ENCODE data around the gene RAB3GAP1. TPM values are rescaled to one million over a fixed set of nuclear protein-coding genes. Genes with fewer than 3 reads are reported as not detected.
"Not testable (repeated sequence)": the region's sequence is repeated elsewhere in the genome, so short reads cannot be mapped to it uniquely, and the experiment has no call there.

RAB3GAP1 gene
- polyA plus RNA-seq, 4 donors, result 15.1 to 42.9 (median 17.0) TPM

DNA sequence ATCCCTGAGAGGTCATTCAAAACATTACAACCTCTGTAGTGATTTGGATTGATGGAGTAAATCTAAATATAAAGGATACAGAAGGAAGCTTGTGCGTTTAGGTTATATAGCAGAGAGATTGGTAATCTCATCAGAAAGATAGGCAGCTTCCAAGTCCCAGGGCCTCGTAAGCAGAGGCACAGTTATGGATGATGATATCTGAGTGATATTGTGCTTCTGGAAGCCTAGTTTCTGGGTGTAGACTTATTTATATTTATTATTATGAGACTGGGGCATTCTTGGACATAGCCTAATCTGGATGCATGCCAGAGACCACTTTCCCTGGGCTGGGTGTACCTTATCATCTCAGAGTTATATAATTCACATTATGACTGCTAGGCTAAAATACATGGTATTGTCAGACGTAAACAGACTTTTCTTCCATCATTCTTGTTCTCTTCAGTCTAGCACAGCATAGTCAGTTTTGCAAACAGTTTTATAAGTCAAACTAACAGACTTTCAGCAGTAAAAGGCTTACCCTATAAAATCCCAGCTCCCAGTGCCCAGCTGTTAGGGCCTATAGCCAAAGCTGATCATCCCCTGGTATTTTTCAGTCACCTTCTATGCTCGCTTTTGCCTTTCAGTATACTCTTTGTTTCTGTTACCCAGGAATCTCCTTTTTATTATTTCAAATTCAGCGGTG, 47.9 kb downstream of the RAB3GAP1 start:
- WGBS, 3 donors, result 62 to 75% (median 74%) methylated on average over 5 of the region's 5 CpGs
- no peak for FAIRE-seq
- Histone ChIP-seq H3K36me3 (ENCODE audit: control insufficient read depth in 3 of 3, insufficient read depth in 2 of 3, low read depth in 1 of 3, low read length in 3 of 3) (peaks cover 0 to 6% (median 2%) of the 10 kb centered on the region in 3 donors), H3K9me3 (ENCODE audit: control insufficient read depth in 2 of 2, insufficient read depth in 1 of 2, low read depth in 1 of 2, low read length in 1 of 2) (peaks cover 0 to 11% of the 10 kb centered on the region in 2 donors), H3K27ac (ENCODE audit: low read depth in 1 of 3, low read length in 2 of 3) (no peak overlapping the region), H3K4me3 (ENCODE audit: low read depth in 1 of 3, low read length in 3 of 3) (no peak overlapping the region), H3K4me1 (ENCODE audit: control insufficient read depth in 3 of 3, insufficient read depth in 2 of 3, low read depth in 1 of 3, low read length in 2 of 3) (no peaks in the 10 kb centered on the region), H3K27me3 (ENCODE audit: control insufficient read depth in 3 of 3, insufficient read depth in 3 of 3, low read length in 3 of 3) (no peaks in the 10 kb centered on the region)
- no peak for DNase-seq

DNA sequence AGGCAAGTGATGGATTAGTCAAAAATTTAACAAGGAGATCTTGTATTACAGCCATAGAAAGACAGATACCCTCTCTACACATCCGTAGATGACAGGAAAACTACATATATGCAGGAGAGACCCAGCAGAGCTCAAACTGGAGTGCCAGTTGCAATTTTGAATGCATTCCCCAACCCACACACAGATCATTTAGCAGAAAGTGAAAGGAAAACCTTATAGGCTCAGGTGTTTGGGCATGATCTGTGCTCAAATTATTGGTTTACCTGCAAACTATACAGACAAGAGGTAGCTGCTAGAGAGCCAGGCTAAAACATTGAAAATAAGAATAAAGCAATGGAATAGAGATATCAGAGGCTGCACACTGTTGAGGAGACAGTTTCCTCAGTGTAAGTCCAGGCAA, 51.8 kb downstream of the RAB3GAP1 start:
- peaks cover 0 to 18% of the 10 kb centered on the region in 2 donors for H3K9me3 ChIP-seq (ENCODE audit: control insufficient read depth in 2 of 2, insufficient read depth in 1 of 2, low read depth in 1 of 2, low read length in 1 of 2)
- H3K27me3 ChIP-seq (ENCODE audit: control insufficient read depth in 3 of 3, insufficient read depth in 3 of 3, low read length in 3 of 3), result no peaks in the 10 kb centered on the region
- H3K4me3 ChIP-seq (ENCODE audit: low read depth in 1 of 3, low read length in 3 of 3), result no peak overlapping the region
- 87 to 98% (median 93%) methylated on average over 1 of the region's 1 CpG for WGBS, 3 donors
- FAIRE-seq (no peak), DNase-seq (no peak)
- H3K36me3 ChIP-seq (ENCODE audit: control insufficient read depth in 3 of 3, insufficient read depth in 2 of 3, low read depth in 1 of 3, low read length in 3 of 3), result peaks cover 0 to 7% (median 4%) of the 10 kb centered on the region in 3 donors
- no peak overlapping the region for H3K27ac ChIP-seq (ENCODE audit: low read depth in 1 of 3, low read length in 2 of 3)
- H3K4me1 ChIP-seq (ENCODE audit: control insufficient read depth in 3 of 3, insufficient read depth in 2 of 3, low read depth in 1 of 3, low read length in 2 of 3), result no peaks in the 10 kb centered on the region

DNA sequence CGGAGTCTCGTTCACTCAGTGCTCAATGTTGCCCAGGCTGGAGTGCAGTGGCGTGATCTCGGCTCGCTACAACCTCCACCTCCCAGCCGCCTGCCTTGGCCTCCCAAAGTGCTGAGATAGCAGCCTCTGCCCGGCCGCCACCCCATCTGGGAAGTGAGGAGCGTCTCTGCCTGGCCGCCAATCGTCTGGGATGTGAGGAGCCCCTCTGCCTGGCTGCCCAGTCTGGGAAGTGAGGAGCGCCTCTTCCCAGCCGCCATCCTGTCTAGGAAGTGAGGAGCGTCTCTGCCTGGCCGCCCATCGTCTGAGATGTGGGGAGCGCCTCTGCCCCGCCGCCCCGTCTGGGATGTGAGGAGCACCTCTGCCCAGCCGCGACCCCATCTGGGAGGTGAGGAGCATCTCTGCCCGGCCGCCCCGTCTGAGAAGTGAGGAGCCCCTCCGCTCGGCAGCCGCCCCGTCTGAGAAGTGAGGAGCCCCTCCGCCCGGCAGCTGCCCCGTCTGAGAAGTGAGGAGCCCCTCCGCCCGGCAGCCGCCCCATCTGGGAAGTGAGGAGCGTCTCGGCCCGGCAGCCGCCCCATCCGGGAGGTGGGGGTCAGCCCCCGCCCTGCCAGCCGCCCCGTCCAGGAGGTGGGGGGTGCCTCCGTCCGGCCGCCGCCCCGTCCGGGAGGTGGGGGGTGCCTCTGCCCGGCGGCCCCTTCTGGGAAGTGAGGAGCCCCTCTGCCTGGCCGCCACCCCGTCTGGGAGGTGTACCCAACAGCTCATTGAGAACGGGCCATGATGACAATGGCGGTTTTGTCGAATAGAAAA, 53.6 kb downstream of the RAB3GAP1 start:
- not testable (repeated sequence) for H3K4me1 ChIP-seq (ENCODE audit: control insufficient read depth in 3 of 3, insufficient read depth in 2 of 3, low read depth in 1 of 3, low read length in 2 of 3); DNase-seq; H3K4me3 ChIP-seq (ENCODE audit: low read depth in 1 of 3, low read length in 3 of 3); FAIRE-seq; H3K27me3 ChIP-seq (ENCODE audit: control insufficient read depth in 3 of 3, insufficient read depth in 3 of 3, low read length in 3 of 3); H3K27ac ChIP-seq (ENCODE audit: low read depth in 1 of 3, low read length in 2 of 3)
- H3K9me3 ChIP-seq (ENCODE audit: control insufficient read depth in 2 of 2, insufficient read depth in 1 of 2, low read depth in 1 of 2, low read length in 1 of 2), result peaks cover 0 to 18% of the 10 kb centered on the region in 2 donors
- H3K36me3 ChIP-seq (ENCODE audit: control insufficient read depth in 3 of 3, insufficient read depth in 2 of 3, low read depth in 1 of 3, low read length in 3 of 3), result peaks cover 0 to 10% (median 4%) of the 10 kb centered on the region in 3 donors
- WGBS, 3 donors, result 98 to 99% (median 99%) methylated on average over 32 to 56 of the region's 56 CpGs

DNA sequence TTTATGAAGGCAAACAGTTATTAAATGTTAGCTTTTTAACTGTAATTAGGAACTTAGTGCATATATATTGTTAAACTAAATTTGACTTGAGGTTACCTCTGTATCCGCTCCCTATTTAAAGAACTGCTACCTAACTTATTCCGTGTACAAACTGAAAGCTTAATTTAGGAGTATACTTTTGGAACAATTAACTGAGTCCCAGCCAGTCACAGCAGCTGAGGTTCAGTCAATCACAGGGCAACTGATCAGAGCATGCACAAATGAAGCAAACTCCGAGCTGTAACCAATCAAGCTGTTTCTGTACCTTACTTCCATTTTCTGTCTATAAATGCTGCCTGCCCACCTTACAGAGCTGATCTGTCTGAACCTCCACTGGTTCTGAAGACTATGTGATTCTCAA, 61.2 kb downstream of the RAB3GAP1 start:
- no peaks in the 10 kb centered on the region for H3K4me1 ChIP-seq (ENCODE audit: control insufficient read depth in 3 of 3, insufficient read depth in 2 of 3, low read depth in 1 of 3, low read length in 2 of 3)
- H3K9me3 ChIP-seq (ENCODE audit: control insufficient read depth in 2 of 2, insufficient read depth in 1 of 2, low read depth in 1 of 2, low read length in 1 of 2), result no peaks in the 10 kb centered on the region
- WGBS, 3 donors, result 93 to 99% (median 94%) methylated on average over 3 of the region's 3 CpGs
- no peak overlapping the region for H3K27ac ChIP-seq (ENCODE audit: low read depth in 1 of 3, low read length in 2 of 3)
- H3K36me3 ChIP-seq (ENCODE audit: control insufficient read depth in 3 of 3, insufficient read depth in 2 of 3, low read depth in 1 of 3, low read length in 3 of 3), result peaks cover 2 to 23% (median 2%) of the 10 kb centered on the region in 3 donors
- DNase-seq (no peak), FAIRE-seq (no peak)
- no peak overlapping the region for H3K4me3 ChIP-seq (ENCODE audit: low read depth in 1 of 3, low read length in 3 of 3)
- no peaks in the 10 kb centered on the region for H3K27me3 ChIP-seq (ENCODE audit: control insufficient read depth in 3 of 3, insufficient read depth in 3 of 3, low read length in 3 of 3)

DNA sequence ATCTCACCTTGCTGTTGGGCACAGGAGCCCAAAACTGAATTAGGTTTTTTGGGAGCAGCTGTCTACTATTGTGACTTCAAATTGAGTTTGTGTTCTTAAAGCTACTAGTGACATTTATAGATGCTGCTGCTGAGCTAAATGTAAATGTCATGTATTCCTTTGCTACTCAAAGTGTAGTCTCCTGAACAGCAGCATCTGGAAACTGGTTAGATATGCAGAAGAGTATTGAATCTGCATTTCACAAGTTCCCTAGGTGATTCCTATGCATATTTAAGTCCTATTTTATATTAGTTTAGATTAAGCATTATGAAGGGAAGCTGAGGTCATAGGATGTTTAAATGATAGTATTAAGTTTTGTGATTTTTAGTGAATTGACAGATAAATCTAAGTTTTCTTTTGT, 67.5 kb downstream of the RAB3GAP1 start:
- no peaks in the 10 kb centered on the region for H3K4me1 ChIP-seq (ENCODE audit: control insufficient read depth in 3 of 3, insufficient read depth in 2 of 3, low read depth in 1 of 3, low read length in 2 of 3)
- DNase-seq, result no peak
- FAIRE-seq, result no peak
- H3K36me3 ChIP-seq (ENCODE audit: control insufficient read depth in 3 of 3, insufficient read depth in 2 of 3, low read depth in 1 of 3, low read length in 3 of 3), result peaks cover 0 to 12% (median 3%) of the 10 kb centered on the region in 3 donors
- H3K9me3 ChIP-seq (ENCODE audit: control insufficient read depth in 2 of 2, insufficient read depth in 1 of 2, low read depth in 1 of 2, low read length in 1 of 2), result no peaks in the 10 kb centered on the region
- no peaks in the 10 kb centered on the region for H3K27me3 ChIP-seq (ENCODE audit: control insufficient read depth in 3 of 3, insufficient read depth in 3 of 3, low read length in 3 of 3)
- no peak overlapping the region for H3K27ac ChIP-seq (ENCODE audit: low read depth in 1 of 3, low read length in 2 of 3)
- H3K4me3 ChIP-seq (ENCODE audit: low read depth in 1 of 3, low read length in 3 of 3), result no peak overlapping the region

DNA sequence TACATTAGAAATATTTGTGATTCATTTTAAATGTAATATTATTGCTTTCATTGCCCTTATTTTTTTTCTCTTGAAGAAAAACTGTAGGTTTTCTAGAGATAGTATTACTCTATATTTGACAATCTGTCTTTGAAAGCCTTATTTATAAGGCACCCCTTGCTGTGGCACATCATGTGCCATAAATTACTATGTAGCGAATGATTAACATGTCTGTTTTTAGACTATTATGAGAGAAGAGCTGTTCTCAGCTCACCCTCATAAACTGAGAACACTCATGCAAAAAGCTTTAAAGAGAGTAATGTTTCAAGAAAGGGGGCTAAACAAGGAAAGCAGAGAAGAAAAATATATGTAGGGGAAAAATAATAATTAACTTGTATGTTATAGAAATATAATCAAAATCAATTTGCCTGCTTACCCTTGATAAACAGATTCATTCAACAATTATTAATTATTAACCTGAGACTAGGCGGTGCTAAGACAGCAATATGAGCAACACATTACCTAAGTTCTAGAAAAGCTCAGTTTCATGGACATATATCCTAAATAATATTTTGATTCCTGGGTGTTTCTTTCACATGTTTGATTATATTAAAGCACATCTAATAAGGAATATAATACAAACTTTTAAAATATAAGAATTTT, 69.0 kb downstream of the RAB3GAP1 start:
- Histone ChIP-seq H3K36me3 (ENCODE audit: control insufficient read depth in 3 of 3, insufficient read depth in 2 of 3, low read depth in 1 of 3, low read length in 3 of 3) (peaks cover 0 to 12% (median 5%) of the 10 kb centered on the region in 3 donors), H3K9me3 (ENCODE audit: control insufficient read depth in 2 of 2, insufficient read depth in 1 of 2, low read depth in 1 of 2, low read length in 1 of 2) (no peaks in the 10 kb centered on the region), H3K27ac (ENCODE audit: low read depth in 1 of 3, low read length in 2 of 3) (no peak overlapping the region), H3K27me3 (ENCODE audit: control insufficient read depth in 3 of 3, insufficient read depth in 3 of 3, low read length in 3 of 3) (no peaks in the 10 kb centered on the region), H3K4me3 (ENCODE audit: low read depth in 1 of 3, low read length in 3 of 3) (no peak overlapping the region), H3K4me1 (ENCODE audit: control insufficient read depth in 3 of 3, insufficient read depth in 2 of 3, low read depth in 1 of 3, low read length in 2 of 3) (no peaks in the 10 kb centered on the region)
- DNase-seq (peak; percentile 26 to 40), FAIRE-seq (peak; percentile 33)
- WGBS, 3 donors, result 34 to 65% (median 51%) methylated on average over 2 of the region's 2 CpGs

DNA sequence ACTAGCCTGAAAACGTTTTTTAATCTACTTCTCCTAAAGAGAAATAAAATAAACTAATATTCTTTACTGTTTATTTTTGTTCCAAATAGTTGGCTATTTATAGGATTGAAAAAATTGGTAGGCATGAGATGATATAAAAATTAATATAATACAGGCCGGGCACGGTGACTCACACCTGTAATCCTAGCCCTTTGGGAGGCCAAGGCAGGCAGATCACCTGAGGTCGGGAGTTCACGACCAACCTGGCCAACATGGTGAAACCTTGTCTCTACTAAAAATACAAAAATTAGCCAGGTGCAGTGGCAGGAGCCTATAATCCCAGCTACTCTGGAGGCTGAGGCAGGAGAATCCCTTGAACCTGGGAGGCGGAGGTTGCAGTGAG, 69.6 kb downstream of the RAB3GAP1 start:
- not testable (repeated sequence) for H3K4me3 ChIP-seq (ENCODE audit: low read depth in 1 of 3, low read length in 3 of 3); DNase-seq; H3K27me3 ChIP-seq (ENCODE audit: control insufficient read depth in 3 of 3, insufficient read depth in 3 of 3, low read length in 3 of 3); FAIRE-seq; H3K27ac ChIP-seq (ENCODE audit: low read depth in 1 of 3, low read length in 2 of 3); H3K4me1 ChIP-seq (ENCODE audit: control insufficient read depth in 3 of 3, insufficient read depth in 2 of 3, low read depth in 1 of 3, low read length in 2 of 3); H3K9me3 ChIP-seq (ENCODE audit: control insufficient read depth in 2 of 2, insufficient read depth in 1 of 2, low read depth in 1 of 2, low read length in 1 of 2)
- WGBS, 3 donors, result 85 to 92% (median 89%) methylated on average over 6 of the region's 6 CpGs
- H3K36me3 ChIP-seq (ENCODE audit: control insufficient read depth in 3 of 3, insufficient read depth in 2 of 3, low read depth in 1 of 3, low read length in 3 of 3), result peaks cover 0 to 13% (median 7%) of the 10 kb centered on the region in 3 donors
